Epithelial cell of esophagus (primary cell): ENCODE data around the gene NFATC2.

Experiments
- DNase-seq: peaks from one replicate; pipeline ENCODE4 v3.0.0; 2010; ENCODE audit warnings: low read depth
- H3K4me3 ChIP-seq: 2 replicates; pipeline ENCODE4 v1.5.1; 2011; ENCODE audit warnings: mild to moderate bottlenecking, low read length, control low read depth
- CTCF ChIP-seq: IDR thresholded peaks from 2 replicates; pipeline ENCODE4 v1.5.1; 2011; ENCODE audit warnings: low read depth, mild to moderate bottlenecking, low read length, control low read depth, inconsistent platforms; ENCODE audit not compliant: insufficient read depth; ENCODE audit errors: missing control alignments

The NFATC2 gene

GRCh38 chr20:51432251-51432784, 110.2 kb downstream of the NFATC2 start:
- TF ChIP-seq CTCF = no peak
- no peak for DNase-seq
- H3K4me3 ChIP-seq = no peak overlapping the region

- no peak for DNase-seq
- no peak overlapping the region for H3K4me3 ChIP-seq
- TF ChIP-seq CTCF = no peak
Measured at GRCh38 chr20:51431321-51431720, 111.2 kb downstream of the NFATC2 start.

- no peak for TF ChIP-seq CTCF
- no peak overlapping the region for H3K4me3 ChIP-seq
- DNase-seq = no peak
Measured at GRCh38 chr20:51430198-51430950, 112.1 kb downstream of the NFATC2 start.

- DNase-seq = no peak
- H3K4me3 ChIP-seq = no peak overlapping the region
- TF ChIP-seq CTCF = no peak
Measured at GRCh38 chr20:51429696-51430095, 112.8 kb downstream of the NFATC2 start.

GRCh38 chr20:51429144-51429482, 113.4 kb downstream of the NFATC2 start:
- no peak for TF ChIP-seq CTCF
- H3K4me3 ChIP-seq = no peak overlapping the region
- DNase-seq = no peak

- H3K4me3 ChIP-seq = no peak overlapping the region
- TF ChIP-seq CTCF = no peak
- no peak for DNase-seq
Measured at GRCh38 chr20:51428401-51429143, 113.9 kb downstream of the NFATC2 start.
